ENCODE results near the gene SVIL.
"Not testable (repeated sequence)": the region's sequence is repeated elsewhere in the genome, so short reads cannot be mapped to it uniquely, and the experiment has no call there.

GRCh38 chr10:29624357-29624756 lies 10.4 kb downstream of the SVIL start:
- TF ChIP-seq POLR2A, POLR2AphosphoS5 (IDR thresholded peaks at IDR 0.05): not testable (repeated sequence)

Data from spleen (tissue), 3 donors.